ENCODE results near the gene MYNN. TPM values are rescaled to one million over a fixed set of nuclear protein-coding genes. Genes with fewer than 3 reads are reported as not detected.
A peak's percentile ranks its signal among the peaks of the same experiment; 100 is the strongest.

MYNN gene
- total and polyA plus RNA-seq, 2 of the 13 experiments (the other 11 are each of a cell fraction or from before 2014, with no cell fraction given) = 10.4 to 17.6 TPM

DNA sequence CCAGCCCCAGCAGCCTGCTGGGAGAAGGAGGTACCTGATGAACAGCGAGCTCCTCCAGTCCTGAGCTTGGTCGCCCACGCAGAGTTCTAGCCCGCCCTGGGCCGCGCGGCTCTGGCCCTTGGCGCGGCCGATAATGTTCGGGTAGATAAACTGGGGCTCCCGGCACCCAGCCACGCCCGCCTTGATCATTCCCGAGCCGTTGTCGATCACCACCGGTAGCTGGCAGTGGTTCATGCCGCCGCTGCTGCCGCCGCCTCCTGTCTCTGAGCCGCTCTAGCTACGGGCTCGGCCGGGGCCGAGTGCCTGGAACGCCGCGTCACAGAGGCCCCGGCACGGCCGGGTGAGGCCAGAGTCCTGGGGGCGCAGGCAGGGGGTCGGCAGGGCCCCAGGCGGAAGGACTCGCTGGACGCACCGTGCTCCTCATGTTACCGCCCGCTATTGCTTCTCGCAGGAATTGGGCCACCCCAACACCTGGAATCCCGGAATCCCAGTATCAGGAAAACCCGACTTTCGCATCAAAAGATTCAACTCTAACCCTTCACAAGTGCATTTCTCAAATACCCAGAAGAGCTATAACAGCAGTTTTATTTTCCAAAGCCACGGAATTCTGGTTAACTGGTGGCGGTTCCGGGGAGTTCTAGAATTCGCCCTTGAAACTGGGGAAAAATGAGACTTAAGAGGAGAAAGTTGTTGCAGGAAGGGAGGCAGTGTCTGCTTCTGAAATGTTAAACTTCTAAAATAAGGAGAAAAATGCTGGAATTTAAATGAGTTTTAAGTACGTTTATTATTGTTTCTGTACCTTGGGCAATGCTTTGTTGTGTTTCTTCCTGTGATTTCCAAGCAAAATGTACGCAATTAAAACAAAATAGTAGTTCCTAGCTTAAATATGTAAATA, 3.7 kb upstream of the MYNN start, which contains the start of gene ACTRT3 (continued):
- TF ChIP-seq, protein P1, sequence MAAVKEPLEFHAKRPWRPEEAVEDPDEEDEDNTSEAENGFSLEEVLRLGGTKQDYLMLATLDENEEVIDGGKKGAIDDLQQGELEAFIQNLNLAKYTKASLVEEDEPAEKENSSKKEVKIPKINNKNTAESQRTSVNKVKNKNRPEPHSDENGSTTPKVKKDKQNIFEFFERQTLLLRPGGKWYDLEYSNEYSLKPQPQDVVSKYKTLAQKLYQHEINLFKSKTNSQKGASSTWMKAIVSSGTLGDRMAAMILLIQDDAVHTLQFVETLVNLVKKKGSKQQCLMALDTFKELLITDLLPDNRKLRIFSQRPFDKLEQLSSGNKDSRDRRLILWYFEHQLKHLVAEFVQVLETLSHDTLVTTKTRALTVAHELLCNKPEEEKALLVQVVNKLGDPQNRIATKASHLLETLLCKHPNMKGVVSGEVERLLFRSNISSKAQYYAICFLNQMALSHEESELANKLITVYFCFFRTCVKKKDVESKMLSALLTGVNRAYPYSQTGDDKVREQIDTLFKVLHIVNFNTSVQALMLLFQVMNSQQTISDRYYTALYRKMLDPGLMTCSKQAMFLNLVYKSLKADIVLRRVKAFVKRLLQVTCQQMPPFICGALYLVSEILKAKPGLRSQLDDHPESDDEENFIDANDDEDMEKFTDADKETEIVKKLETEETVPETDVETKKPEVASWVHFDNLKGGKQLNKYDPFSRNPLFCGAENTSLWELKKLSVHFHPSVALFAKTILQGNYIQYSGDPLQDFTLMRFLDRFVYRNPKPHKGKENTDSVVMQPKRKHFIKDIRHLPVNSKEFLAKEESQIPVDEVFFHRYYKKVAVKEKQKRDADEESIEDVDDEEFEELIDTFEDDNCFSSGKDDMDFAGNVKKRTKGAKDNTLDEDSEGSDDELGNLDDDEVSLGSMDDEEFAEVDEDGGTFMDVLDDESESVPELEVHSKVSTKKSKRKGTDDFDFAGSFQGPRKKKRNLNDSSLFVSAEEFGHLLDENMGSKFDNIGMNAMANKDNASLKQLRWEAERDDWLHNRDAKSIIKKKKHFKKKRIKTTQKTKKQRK (IDR thresholded peaks at IDR 0.05; ENCODE audit: low read length) = no peak
- TF ChIP-seq EEA1 (CRISPR knock-in tag; IDR thresholded peaks at IDR 0.05; ENCODE audit: borderline replicate concordance) = no peak
- TF ChIP-seq ELF4 (CRISPR knock-in tag; IDR thresholded peaks at IDR 0.05; ENCODE audit: borderline replicate concordance) = no peak
- TF ChIP-seq ZNF576 (CRISPR knock-in tag; IDR thresholded peaks at IDR 0.05) = no peak
- TF ChIP-seq HMG20A (CRISPR knock-in tag; IDR thresholded peaks at IDR 0.05; ENCODE audit: borderline replicate concordance) = no peak
- 0 out of 2 replicates have a peak, but pooled peaks have one; percentile 49 for TF ChIP-seq NRL (CRISPR knock-in tag; IDR thresholded peaks at IDR 0.05; ENCODE audit: borderline replicate concordance)
- no peak for TF ChIP-seq STAG1 (CRISPR knock-in tag; IDR thresholded peaks at IDR 0.05)
- TF ChIP-seq ZKSCAN5 (CRISPR knock-in tag; IDR thresholded peaks at IDR 0.05) = no peak
- TF ChIP-seq, protein P2, sequence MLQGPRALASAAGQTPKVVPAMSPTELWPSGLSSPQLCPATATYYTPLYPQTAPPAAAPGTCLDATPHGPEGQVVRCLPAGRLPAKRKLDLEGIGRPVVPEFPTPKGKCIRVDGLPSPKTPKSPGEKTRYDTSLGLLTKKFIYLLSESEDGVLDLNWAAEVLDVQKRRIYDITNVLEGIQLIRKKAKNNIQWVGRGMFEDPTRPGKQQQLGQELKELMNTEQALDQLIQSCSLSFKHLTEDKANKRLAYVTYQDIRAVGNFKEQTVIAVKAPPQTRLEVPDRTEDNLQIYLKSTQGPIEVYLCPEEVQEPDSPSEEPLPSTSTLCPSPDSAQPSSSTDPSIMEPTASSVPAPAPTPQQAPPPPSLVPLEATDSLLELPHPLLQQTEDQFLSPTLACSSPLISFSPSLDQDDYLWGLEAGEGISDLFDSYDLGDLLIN (CRISPR knock-in tag; IDR thresholded peaks at IDR 0.05; ENCODE audit: borderline replicate concordance) = no peak
- no peak for TF ChIP-seq ZNF605 (CRISPR knock-in tag; IDR thresholded peaks at IDR 0.05)
- TF ChIP-seq NFATC3 (CRISPR knock-in tag; IDR thresholded peaks at IDR 0.05) = no peak
- TF ChIP-seq, protein P3, sequence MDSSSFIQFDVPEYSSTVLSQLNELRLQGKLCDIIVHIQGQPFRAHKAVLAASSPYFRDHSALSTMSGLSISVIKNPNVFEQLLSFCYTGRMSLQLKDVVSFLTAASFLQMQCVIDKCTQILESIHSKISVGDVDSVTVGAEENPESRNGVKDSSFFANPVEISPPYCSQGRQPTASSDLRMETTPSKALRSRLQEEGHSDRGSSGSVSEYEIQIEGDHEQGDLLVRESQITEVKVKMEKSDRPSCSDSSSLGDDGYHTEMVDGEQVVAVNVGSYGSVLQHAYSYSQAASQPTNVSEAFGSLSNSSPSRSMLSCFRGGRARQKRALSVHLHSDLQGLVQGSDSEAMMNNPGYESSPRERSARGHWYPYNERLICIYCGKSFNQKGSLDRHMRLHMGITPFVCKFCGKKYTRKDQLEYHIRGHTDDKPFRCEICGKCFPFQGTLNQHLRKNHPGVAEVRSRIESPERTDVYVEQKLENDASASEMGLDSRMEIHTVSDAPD (CRISPR knock-in tag; IDR thresholded peaks at IDR 0.05) = no peak
- TF ChIP-seq TBX2 (CRISPR knock-in tag; IDR thresholded peaks at IDR 0.05; ENCODE audit: borderline replicate concordance) = no peak
- TF ChIP-seq TSC22D2 (CRISPR knock-in tag; IDR thresholded peaks at IDR 0.05; ENCODE audit: borderline replicate concordance) = no peak
- TF ChIP-seq ERF (CRISPR knock-in tag; IDR thresholded peaks at IDR 0.05) = no peak
- no peak for TF ChIP-seq HHEX (CRISPR knock-in tag; IDR thresholded peaks at IDR 0.05)
- no peak for TF ChIP-seq RBAK (CRISPR knock-in tag; IDR thresholded peaks at IDR 0.05)
- no peak for TF ChIP-seq ZNF713 (CRISPR knock-in tag; IDR thresholded peaks at IDR 0.05)
- no peak for TF ChIP-seq HNRNPUL1 (IDR thresholded peaks at IDR 0.05; ENCODE audit: low read depth, low read length)
- TF ChIP-seq KLF13 (CRISPR knock-in tag; IDR thresholded peaks at IDR 0.05) = no peak
- TF ChIP-seq, protein P4, sequence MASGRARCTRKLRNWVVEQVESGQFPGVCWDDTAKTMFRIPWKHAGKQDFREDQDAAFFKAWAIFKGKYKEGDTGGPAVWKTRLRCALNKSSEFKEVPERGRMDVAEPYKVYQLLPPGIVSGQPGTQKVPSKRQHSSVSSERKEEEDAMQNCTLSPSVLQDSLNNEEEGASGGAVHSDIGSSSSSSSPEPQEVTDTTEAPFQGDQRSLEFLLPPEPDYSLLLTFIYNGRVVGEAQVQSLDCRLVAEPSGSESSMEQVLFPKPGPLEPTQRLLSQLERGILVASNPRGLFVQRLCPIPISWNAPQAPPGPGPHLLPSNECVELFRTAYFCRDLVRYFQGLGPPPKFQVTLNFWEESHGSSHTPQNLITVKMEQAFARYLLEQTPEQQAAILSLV (CRISPR knock-in tag; IDR thresholded peaks at IDR 0.05; ENCODE audit: borderline replicate concordance) = no peak
- no peak for TF ChIP-seq RFXAP (CRISPR knock-in tag; IDR thresholded peaks at IDR 0.05; ENCODE audit: borderline replicate concordance)
- no peak for TF ChIP-seq KLF9 (CRISPR knock-in tag; IDR thresholded peaks at IDR 0.05; ENCODE audit: low read depth)
